K562 (cell line): ENCODE data around the gene DNAJB13. TPM values are rescaled to one million over a fixed set of nuclear protein-coding genes. Genes with fewer than 3 reads are reported as not detected.
A peak's percentile ranks its signal among the peaks of the same experiment; 100 is the strongest.

Source experiments
- BCL6 ChIP-seq: fragments of 250-450 bp; sonication (Bioruptor Pico); IDR thresholded peaks from 2 replicates; pipeline ENCODE4 v1.4.0; 2020
- FOXA3 ChIP-seq, 2 experiments: fragments of 450-650 bp in 1 of 2; sonication (generic) in 1 of 2; formaldehyde crosslinking; IDR thresholded peaks in 1 of 2; conservative IDR thresholded peaks in 1 of 2; 2 replicates each; pipeline versions ENCODE4 v1.4.0 to v1.8.0; 2020 to 2022; ENCODE audit warnings: mild to moderate bottlenecking in 2 of 2, missing genetic modification reagents in 1 of 2
- SNIP1 ChIP-seq: fragments of 450-650 bp; IDR thresholded peaks from 2 replicates; pipeline ENCODE4 v1.7.1; 2017; ENCODE audit warnings: low read depth, mild to moderate bottlenecking
- ZNF175 ChIP-seq: fragments of 200-800 bp; sonication (Bioruptor generic); IDR thresholded peaks from 2 replicates; pipeline ENCODE4 v1.6.1; 2016; ENCODE audit warnings: low read depth, mild to moderate bottlenecking, missing genetic modification characterization, missing compliant biosample characterization
- polyA plus RNA-seq, 8 experiments: library from polyadenylated mRNA; depleted of rRNA in 4 of 8; stranded (reverse) in 5 of 8; unstranded in 3 of 8; fragments of >200 nt; fragmentation: Nextera tagmentation in 2 of 8; fragmentation: Illumina TruSeq in 1 of 8; extraction: Ambion mirVana in 2 of 8; extraction: Trizol in 1 of 8; gene quantifications; 2 replicates each; pipeline versions ENCODE4 v1.2.1 to v1.2.3, GENCODE V29; 2011 to 2014; ENCODE audit warnings: inconsistent platforms in 1 of 8, missing spikeins in 1 of 8
- total RNA-seq, 7 experiments: library from RNA; depleted of rRNA in 6 of 7; stranded (reverse); fragments of >200 nt in 6 of 7; fragmentation: Illumina TruSeq in 2 of 7; extraction: Trizol in 2 of 7; gene quantifications; 2 replicates each; pipeline versions ENCODE4 v1.2.1 to v1.2.3, GENCODE V29; 2011 to 2021; ENCODE audit warnings: low replicate concordance in 1 of 7
- TF ChIP-seq, protein P1 (sequence below): fragments of 450-650 bp; IDR thresholded peaks from 2 replicates; pipeline ENCODE4 v1.6.1; 2016; ENCODE audit warnings: low read depth
- TF ChIP-seq, protein P2 (sequence below): fragments of 200-800 bp; sonication (Bioruptor generic); IDR thresholded peaks from 2 replicates; pipeline ENCODE4 v1.6.1; 2017; ENCODE audit warnings: missing genetic modification characterization, missing compliant biosample characterization
- TF ChIP-seq, protein P3 (sequence below): fragments of 450-650 bp; IDR thresholded peaks from 2 replicates; pipeline ENCODE4 v1.6.1; 2017; ENCODE audit warnings: antibody characterized with exemption, mild to moderate bottlenecking
- TF ChIP-seq, protein P4 (sequence below): IDR thresholded peaks from 2 replicates; pipeline ENCODE4 v1.6.1; 2011; ENCODE audit not compliant: insufficient read length; ENCODE audit errors: extremely low read depth

DNAJB13 gene
- total and polyA plus RNA-seq, 9 of the 15 experiments (the other 6 are each of a cell fraction or from before 2014, with no cell fraction given), result 0.14 TPM; not detected in 8

DNA sequence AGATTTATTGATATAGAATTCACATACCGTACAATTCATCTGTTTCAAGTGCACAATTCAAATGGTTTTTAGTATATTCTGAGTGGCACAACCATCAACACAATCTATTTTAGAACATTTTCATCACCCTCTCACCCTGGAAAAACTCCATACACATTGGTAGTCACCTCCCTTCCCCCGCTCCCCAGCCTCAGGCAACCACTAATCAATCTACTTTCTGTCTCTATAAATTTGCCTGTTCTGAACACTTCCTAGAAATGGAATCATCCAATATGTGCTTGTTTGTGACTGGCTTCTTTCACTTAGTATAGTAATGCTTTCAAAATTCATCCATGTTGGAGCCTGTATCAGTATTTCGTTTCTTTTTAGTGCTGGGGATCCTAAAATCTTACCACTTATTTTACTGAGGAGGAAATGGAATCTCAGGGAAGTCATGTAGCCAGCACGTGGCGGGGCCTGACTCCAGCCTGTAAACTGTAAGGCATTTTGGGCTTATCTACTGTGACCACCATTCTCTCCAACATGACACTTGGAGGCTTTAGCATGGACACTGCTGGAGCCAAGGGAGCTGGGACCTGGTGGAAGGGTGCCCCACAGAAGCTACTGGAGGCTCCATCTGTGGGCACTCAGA lies 59.0 kb downstream of the DNAJB13 start (continued):
- TF ChIP-seq, protein P1, sequence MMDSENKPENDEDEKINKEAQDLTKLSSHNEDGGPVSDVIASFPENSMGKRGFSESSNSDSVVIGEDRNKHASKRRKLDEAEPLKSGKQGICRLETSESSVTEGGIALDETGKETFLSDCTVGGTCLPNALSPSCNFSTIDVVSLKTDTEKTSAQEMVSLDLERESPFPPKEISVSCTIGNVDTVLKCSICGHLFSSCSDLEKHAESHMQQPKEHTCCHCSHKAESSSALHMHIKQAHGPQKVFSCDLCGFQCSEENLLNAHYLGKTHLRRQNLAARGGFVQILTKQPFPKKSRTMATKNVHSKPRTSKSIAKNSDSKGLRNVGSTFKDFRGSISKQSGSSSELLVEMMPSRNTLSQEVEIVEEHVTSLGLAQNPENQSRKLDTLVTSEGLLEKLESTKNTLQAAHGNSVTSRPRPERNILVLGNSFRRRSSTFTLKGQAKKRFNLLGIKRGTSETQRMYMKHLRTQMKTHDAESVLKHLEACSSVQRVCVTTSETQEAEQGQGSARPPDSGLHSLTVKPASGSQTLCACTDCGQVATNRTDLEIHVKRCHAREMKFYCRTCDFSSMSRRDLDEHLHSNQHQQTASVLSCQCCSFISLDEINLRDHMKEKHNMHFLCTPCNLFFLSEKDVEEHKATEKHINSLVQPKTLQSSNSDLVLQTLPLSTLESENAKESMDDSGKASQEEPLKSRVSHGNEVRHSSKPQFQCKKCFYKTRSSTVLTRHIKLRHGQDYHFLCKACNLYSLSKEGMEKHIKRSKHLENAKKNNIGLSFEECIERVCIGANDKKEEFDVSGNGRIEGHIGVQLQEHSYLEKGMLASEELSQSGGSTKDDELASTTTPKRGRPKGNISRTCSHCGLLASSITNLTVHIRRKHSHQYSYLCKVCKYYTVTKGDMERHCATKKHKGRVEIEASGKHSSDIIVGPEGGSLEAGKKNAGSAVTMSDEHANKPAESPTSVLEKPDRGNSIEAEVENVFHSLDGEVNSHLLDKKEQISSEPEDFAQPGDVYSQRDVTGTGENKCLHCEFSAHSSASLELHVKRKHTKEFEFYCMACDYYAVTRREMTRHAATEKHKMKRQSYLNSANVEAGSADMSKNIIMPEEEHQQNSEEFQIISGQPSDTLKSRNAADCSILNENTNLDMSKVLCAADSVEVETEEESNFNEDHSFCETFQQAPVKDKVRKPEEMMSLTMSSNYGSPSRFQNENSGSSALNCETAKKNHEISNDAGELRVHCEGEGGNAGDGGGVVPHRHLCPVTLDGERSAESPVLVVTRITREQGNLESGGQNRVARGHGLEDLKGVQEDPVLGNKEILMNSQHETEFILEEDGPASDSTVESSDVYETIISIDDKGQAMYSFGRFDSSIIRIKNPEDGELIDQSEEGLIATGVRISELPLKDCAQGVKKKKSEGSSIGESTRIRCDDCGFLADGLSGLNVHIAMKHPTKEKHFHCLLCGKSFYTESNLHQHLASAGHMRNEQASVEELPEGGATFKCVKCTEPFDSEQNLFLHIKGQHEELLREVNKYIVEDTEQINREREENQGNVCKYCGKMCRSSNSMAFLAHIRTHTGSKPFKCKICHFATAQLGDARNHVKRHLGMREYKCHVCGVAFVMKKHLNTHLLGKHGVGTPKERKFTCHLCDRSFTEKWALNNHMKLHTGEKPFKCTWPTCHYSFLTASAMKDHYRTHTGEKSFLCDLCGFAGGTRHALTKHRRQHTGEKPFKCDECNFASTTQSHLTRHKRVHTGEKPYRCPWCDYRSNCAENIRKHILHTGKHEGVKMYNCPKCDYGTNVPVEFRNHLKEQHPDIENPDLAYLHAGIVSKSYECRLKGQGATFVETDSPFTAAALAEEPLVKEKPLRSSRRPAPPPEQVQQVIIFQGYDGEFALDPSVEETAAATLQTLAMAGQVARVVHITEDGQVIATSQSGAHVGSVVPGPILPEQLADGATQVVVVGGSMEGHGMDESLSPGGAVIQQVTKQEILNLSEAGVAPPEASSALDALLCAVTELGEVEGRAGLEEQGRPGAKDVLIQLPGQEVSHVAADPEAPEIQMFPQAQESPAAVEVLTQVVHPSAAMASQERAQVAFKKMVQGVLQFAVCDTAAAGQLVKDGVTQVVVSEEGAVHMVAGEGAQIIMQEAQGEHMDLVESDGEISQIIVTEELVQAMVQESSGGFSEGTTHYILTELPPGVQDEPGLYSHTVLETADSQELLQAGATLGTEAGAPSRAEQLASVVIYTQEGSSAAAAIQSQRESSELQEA, result no peak
- 0 out of 2 replicates have a peak, but pooled peaks have one; percentile 40 for TF ChIP-seq ZNF175
- TF ChIP-seq SNIP1, result no peak
- TF ChIP-seq BCL6 (CRISPR knock-in tag), result no peak
- TF ChIP-seq, protein P2, sequence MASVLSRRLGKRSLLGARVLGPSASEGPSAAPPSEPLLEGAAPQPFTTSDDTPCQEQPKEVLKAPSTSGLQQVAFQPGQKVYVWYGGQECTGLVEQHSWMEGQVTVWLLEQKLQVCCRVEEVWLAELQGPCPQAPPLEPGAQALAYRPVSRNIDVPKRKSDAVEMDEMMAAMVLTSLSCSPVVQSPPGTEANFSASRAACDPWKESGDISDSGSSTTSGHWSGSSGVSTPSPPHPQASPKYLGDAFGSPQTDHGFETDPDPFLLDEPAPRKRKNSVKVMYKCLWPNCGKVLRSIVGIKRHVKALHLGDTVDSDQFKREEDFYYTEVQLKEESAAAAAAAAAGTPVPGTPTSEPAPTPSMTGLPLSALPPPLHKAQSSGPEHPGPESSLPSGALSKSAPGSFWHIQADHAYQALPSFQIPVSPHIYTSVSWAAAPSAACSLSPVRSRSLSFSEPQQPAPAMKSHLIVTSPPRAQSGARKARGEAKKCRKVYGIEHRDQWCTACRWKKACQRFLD, result no peak
- TF ChIP-seq, protein P3, sequence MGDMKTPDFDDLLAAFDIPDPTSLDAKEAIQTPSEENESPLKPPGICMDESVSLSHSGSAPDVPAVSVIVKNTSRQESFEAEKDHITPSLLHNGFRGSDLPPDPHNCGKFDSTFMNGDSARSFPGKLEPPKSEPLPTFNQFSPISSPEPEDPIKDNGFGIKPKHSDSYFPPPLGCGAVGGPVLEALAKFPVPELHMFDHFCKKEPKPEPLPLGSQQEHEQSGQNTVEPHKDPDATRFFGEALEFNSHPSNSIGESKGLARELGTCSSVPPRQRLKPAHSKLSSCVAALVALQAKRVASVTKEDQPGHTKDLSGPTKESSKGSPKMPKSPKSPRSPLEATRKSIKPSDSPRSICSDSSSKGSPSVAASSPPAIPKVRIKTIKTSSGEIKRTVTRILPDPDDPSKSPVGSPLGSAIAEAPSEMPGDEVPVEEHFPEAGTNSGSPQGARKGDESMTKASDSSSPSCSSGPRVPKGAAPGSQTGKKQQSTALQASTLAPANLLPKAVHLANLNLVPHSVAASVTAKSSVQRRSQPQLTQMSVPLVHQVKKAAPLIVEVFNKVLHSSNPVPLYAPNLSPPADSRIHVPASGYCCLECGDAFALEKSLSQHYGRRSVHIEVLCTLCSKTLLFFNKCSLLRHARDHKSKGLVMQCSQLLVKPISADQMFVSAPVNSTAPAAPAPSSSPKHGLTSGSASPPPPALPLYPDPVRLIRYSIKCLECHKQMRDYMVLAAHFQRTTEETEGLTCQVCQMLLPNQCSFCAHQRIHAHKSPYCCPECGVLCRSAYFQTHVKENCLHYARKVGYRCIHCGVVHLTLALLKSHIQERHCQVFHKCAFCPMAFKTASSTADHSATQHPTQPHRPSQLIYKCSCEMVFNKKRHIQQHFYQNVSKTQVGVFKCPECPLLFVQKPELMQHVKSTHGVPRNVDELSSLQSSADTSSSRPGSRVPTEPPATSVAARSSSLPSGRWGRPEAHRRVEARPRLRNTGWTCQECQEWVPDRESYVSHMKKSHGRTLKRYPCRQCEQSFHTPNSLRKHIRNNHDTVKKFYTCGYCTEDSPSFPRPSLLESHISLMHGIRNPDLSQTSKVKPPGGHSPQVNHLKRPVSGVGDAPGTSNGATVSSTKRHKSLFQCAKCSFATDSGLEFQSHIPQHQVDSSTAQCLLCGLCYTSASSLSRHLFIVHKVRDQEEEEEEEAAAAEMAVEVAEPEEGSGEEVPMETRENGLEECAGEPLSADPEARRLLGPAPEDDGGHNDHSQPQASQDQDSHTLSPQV, result peak; percentile 89
- no peak for TF ChIP-seq FOXA3 (CRISPR knock-in tag; conservative IDR thresholded peaks at IDR 0.05 in 1 of 2, IDR thresholded peaks at IDR 0.05 in 1 of 2)
- TF ChIP-seq, protein P4, sequence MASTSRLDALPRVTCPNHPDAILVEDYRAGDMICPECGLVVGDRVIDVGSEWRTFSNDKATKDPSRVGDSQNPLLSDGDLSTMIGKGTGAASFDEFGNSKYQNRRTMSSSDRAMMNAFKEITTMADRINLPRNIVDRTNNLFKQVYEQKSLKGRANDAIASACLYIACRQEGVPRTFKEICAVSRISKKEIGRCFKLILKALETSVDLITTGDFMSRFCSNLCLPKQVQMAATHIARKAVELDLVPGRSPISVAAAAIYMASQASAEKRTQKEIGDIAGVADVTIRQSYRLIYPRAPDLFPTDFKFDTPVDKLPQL, result no peak
